D341Med (cell line): Measurements from ENCODE around the gene SUPT6H.

Experiments
- DNase-seq: peaks from one replicate; pipeline ENCODE4 v3.0.0; 2012; ENCODE audit warnings: low spot score

The SUPT6H gene

GRCh38 chr17:28750178-28751047 is 88.4 kb downstream of the SUPT6H start:
- DNase-seq, result peak; percentile 93

GRCh38 chr17:28751600-28752366 is 89.8 kb downstream of the SUPT6H start:
- no peak for DNase-seq
